ENCODE measurements around the gene PRKCH. TPM values are rescaled to one million over a fixed set of nuclear protein-coding genes. Genes with fewer than 3 reads are reported as not detected.
A peak's percentile ranks its signal among the peaks of the same experiment; 100 is the strongest.

The PRKCH gene
- total and polyA plus RNA-seq, 2 of the 13 experiments (the other 11 are each of a cell fraction or from before 2014, with no cell fraction given) = 0.48 to 1.3 TPM

DNA sequence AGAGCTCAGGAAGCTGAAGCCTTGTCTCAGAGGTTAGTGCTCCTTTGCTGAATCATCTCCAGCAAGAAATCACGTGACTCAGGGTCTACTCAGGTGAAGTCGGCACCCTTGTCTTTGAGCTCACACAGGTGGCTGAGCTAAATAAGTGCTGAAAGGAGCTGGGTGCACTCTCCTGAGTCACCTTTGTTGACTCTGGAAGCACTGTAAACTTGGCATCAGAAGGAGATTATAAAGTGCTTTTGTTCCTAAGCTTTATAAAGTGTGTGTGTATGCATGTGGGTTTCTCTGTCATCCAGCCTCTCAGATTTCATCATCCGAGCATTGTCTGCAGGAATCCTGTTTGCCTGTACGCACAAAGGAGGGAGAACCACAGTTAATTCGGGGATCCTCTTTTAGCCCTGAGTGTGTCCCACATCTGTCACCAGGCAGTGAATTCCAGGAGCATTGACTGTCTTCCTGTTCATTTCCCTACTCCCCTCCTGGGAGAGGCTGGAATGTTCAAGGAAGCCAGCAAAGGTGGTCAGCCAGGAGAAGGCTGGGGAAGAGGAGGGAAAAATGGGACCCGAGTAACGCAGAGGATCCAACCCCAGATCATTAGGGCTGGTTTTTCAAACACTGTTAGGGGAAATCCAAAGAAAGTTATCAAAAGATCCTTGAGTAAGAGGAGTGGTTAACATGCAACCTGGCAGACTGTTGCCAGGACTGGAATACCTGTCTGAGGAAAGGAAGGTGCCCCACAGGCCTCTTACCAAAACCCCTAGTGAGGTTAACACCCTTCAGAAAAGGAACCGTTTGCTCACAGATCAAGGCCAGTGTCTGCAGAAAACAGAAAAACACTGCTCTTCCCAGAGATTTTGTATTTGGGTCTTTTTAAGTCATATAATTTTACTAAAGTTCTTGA lies 216.4 kb downstream of the PRKCH start (continued):
- TF ChIP-seq PHF8 (CRISPR knock-in tag; IDR thresholded peaks at IDR 0.05) (peak; percentile 35; the same call in 1 of the 2 replicates), CC2D1A (CRISPR knock-in tag; IDR thresholded peaks at IDR 0.05) (no peak), HDAC6 (IDR thresholded peaks at IDR 0.05; ENCODE audit: low read depth, low read length) (no peak), ZNF547 (CRISPR knock-in tag; IDR thresholded peaks at IDR 0.05) (0 out of 2 replicates have a peak, but pooled peaks have one; percentile 36), NCOA5 (CRISPR knock-in tag; IDR thresholded peaks at IDR 0.05) (no peak), NCOR1 (IDR thresholded peaks at IDR 0.05; ENCODE audit: borderline replicate concordance, low read length) (peak; percentile 62; the same call in 1 of the 2 replicates), ZNF382 (CRISPR knock-in tag; IDR thresholded peaks at IDR 0.05; ENCODE audit: borderline replicate concordance) (no peak), YY1 (IDR thresholded peaks at IDR 0.05; ENCODE audit: insufficient read depth, insufficient replicate concordance, low read depth, low read length) (no peak), HNRNPL (IDR thresholded peaks at IDR 0.05; ENCODE audit: low read depth, low read length) (no peak), RBAK (CRISPR knock-in tag; IDR thresholded peaks at IDR 0.05) (no peak), HOXA9 (CRISPR knock-in tag; IDR thresholded peaks at IDR 0.05; ENCODE audit: borderline replicate concordance) (no peak), RARA (CRISPR knock-in tag; IDR thresholded peaks at IDR 0.05) (peak; percentile 83), ETV5 (CRISPR knock-in tag; IDR thresholded peaks at IDR 0.05; ENCODE audit: borderline replicate concordance) (peak; percentile 80; the same call in 1 of the 2 replicates)
- TF ChIP-seq, protein P1, sequence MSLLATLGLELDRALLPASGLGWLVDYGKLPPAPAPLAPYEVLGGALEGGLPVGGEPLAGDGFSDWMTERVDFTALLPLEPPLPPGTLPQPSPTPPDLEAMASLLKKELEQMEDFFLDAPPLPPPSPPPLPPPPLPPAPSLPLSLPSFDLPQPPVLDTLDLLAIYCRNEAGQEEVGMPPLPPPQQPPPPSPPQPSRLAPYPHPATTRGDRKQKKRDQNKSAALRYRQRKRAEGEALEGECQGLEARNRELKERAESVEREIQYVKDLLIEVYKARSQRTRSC (CRISPR knock-in tag; IDR thresholded peaks at IDR 0.05; ENCODE audit: low read depth) = no peak
- TF ChIP-seq, protein P2, sequence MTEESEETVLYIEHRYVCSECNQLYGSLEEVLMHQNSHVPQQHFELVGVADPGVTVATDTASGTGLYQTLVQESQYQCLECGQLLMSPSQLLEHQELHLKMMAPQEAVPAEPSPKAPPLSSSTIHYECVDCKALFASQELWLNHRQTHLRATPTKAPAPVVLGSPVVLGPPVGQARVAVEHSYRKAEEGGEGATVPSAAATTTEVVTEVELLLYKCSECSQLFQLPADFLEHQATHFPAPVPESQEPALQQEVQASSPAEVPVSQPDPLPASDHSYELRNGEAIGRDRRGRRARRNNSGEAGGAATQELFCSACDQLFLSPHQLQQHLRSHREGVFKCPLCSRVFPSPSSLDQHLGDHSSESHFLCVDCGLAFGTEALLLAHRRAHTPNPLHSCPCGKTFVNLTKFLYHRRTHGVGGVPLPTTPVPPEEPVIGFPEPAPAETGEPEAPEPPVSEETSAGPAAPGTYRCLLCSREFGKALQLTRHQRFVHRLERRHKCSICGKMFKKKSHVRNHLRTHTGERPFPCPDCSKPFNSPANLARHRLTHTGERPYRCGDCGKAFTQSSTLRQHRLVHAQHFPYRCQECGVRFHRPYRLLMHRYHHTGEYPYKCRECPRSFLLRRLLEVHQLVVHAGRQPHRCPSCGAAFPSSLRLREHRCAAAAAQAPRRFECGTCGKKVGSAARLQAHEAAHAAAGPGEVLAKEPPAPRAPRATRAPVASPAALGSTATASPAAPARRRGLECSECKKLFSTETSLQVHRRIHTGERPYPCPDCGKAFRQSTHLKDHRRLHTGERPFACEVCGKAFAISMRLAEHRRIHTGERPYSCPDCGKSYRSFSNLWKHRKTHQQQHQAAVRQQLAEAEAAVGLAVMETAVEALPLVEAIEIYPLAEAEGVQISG (CRISPR knock-in tag; IDR thresholded peaks at IDR 0.05) = no peak
- TF ChIP-seq, protein P3, sequence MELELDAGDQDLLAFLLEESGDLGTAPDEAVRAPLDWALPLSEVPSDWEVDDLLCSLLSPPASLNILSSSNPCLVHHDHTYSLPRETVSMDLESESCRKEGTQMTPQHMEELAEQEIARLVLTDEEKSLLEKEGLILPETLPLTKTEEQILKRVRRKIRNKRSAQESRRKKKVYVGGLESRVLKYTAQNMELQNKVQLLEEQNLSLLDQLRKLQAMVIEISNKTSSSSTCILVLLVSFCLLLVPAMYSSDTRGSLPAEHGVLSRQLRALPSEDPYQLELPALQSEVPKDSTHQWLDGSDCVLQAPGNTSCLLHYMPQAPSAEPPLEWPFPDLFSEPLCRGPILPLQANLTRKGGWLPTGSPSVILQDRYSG (CRISPR knock-in tag; IDR thresholded peaks at IDR 0.05) = no peak
- TF ChIP-seq, protein P4, sequence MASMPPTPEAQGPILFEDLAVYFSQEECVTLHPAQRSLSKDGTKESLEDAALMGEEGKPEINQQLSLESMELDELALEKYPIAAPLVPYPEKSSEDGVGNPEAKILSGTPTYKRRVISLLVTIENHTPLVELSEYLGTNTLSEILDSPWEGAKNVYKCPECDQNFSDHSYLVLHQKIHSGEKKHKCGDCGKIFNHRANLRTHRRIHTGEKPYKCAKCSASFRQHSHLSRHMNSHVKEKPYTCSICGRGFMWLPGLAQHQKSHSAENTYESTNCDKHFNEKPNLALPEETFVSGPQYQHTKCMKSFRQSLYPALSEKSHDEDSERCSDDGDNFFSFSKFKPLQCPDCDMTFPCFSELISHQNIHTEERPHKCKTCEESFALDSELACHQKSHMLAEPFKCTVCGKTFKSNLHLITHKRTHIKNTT (CRISPR knock-in tag; IDR thresholded peaks at IDR 0.05) = no peak
- TF ChIP-seq, protein P5, sequence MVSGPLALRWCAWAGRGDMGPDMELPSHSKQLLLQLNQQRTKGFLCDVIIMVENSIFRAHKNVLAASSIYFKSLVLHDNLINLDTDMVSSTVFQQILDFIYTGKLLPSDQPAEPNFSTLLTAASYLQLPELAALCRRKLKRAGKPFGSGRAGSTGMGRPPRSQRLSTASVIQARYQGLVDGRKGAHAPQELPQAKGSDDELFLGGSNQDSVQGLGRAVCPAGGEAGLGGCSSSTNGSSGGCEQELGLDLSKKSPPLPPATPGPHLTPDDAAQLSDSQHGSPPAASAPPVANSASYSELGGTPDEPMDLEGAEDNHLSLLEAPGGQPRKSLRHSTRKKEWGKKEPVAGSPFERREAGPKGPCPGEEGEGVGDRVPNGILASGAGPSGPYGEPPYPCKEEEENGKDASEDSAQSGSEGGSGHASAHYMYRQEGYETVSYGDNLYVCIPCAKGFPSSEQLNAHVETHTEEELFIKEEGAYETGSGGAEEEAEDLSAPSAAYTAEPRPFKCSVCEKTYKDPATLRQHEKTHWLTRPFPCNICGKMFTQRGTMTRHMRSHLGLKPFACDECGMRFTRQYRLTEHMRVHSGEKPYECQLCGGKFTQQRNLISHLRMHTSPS (CRISPR knock-in tag; IDR thresholded peaks at IDR 0.05; ENCODE audit: low read depth) = peak; percentile 44; the same call in 1 of the 2 replicates
- TF ChIP-seq, protein P6, sequence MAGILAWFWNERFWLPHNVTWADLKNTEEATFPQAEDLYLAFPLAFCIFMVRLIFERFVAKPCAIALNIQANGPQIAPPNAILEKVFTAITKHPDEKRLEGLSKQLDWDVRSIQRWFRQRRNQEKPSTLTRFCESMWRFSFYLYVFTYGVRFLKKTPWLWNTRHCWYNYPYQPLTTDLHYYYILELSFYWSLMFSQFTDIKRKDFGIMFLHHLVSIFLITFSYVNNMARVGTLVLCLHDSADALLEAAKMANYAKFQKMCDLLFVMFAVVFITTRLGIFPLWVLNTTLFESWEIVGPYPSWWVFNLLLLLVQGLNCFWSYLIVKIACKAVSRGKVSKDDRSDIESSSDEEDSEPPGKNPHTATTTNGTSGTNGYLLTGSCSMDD (CRISPR knock-in tag; IDR thresholded peaks at IDR 0.05) = no peak
